ENCODE data around the gene IFRD2. TPM values are rescaled to one million over a fixed set of nuclear protein-coding genes. Genes with fewer than 3 reads are reported as not detected.

Gene IFRD2
- total and polyA plus RNA-seq, 9 of the 15 experiments (the other 6 are each of a cell fraction or from before 2014, with no cell fraction given), result 30.5 to 115 (median 52.8) TPM

GRCh38 chr3:50274371-50275104, 17.7 kb downstream of the IFRD2 start (continued):
- TF ChIP-seq REST (IDR thresholded peaks at IDR 0.05; ENCODE audit: borderline replicate concordance), result peak; percentile 78
- no peak for TF ChIP-seq REST (CRISPR knock-in tag; IDR thresholded peaks at IDR 0.05; ENCODE audit: low read depth)
- TF ChIP-seq SFPQ (IDR thresholded peaks at IDR 0.05; ENCODE audit: low read depth, low read length), result no peak
- TF ChIP-seq TEAD1 (CRISPR knock-in tag; IDR thresholded peaks at IDR 0.05), result no peak
- no peak for TF ChIP-seq STAT5A (IDR thresholded peaks at IDR 0.05; ENCODE audit: borderline replicate concordance, low read length)
- no peak for TF ChIP-seq SOX6 (IDR thresholded peaks at IDR 0.05)
- TF ChIP-seq PPARD (CRISPR knock-in tag; IDR thresholded peaks at IDR 0.05), result no peak
- TF ChIP-seq CXXC5 (CRISPR knock-in tag; IDR thresholded peaks at IDR 0.05), result peak; percentile 23; the same call in 1 of the 2 replicates
- TF ChIP-seq ZNF740 (CRISPR knock-in tag; IDR thresholded peaks at IDR 0.05), result peak; percentile 56; the same call in 1 of the 2 replicates
- no peak for TF ChIP-seq ZNF740 (tag; IDR thresholded peaks at IDR 0.05)
- TF ChIP-seq SMAD1 (IDR thresholded peaks at IDR 0.05; ENCODE audit: low read depth, low read length, partially characterized antibody), result no peak
- TF ChIP-seq MCM3 (IDR thresholded peaks at IDR 0.05), result no peak
- peak; percentile 42; the same call in 1 of the 2 replicates for TF ChIP-seq TFAP4 (CRISPR knock-in tag; IDR thresholded peaks at IDR 0.05; ENCODE audit: borderline replicate concordance)
- TF ChIP-seq MEF2A (IDR thresholded peaks at IDR 0.05; ENCODE audit: control insufficient read depth, low read depth, low read length), result no peak
- TF ChIP-seq HNRNPL (IDR thresholded peaks at IDR 0.05; ENCODE audit: low read depth, low read length), result no peak
